GM21737 (cell line): Measurements from ENCODE around the gene KCNA3.

Experiments used
- ATAC-seq: cut with Tn5 transposase; IDR thresholded peaks from one replicate; pipeline ENCODE4 v1.9.1; 2021; ENCODE audit warnings: mild to moderate bottlenecking, moderate library complexity; ENCODE audit not compliant: unreplicated experiment

Gene KCNA3

GRCh38 chr1:110674337-110675059, at the start of gene KCNA3:
Gene KCNA3 (minus strand): TSS chr1:110674940. CDS start chr1:110674809, 131 bp downstream.
- ATAC-seq = no peak

GRCh38 chr1:110722807-110723206, 48.1 kb upstream of the KCNA3 start:
- ATAC-seq = no peak

GRCh38 chr1:110719908-110720307, 45.2 kb upstream of the KCNA3 start:
- ATAC-seq = no peak

GRCh38 chr1:110718452-110718851, 43.7 kb upstream of the KCNA3 start:
- no peak for ATAC-seq

GRCh38 chr1:110717179-110717578, 42.4 kb upstream of the KCNA3 start:
- no peak for ATAC-seq

GRCh38 chr1:110714374-110714995, 39.7 kb upstream of the KCNA3 start:
- no peak for ATAC-seq

GRCh38 chr1:110713221-110713620, 38.5 kb upstream of the KCNA3 start:
- no peak for ATAC-seq

GRCh38 chr1:110710314-110710713, 35.6 kb upstream of the KCNA3 start:
- ATAC-seq = no peak

- ATAC-seq = no peak
Observed at GRCh38 chr1:110708974-110709440, 34.3 kb upstream of the KCNA3 start.

- no peak for ATAC-seq
Observed at GRCh38 chr1:110707232-110707631, 32.5 kb upstream of the KCNA3 start.

- no peak for ATAC-seq
Observed at GRCh38 chr1:110706621-110707020, 31.9 kb upstream of the KCNA3 start.

GRCh38 chr1:110702260-110702659, 27.5 kb upstream of the KCNA3 start:
- ATAC-seq = no peak

GRCh38 chr1:110700767-110701166, 26.0 kb upstream of the KCNA3 start:
- no peak for ATAC-seq

- ATAC-seq = no peak
Observed at GRCh38 chr1:110697606-110698005, 22.9 kb upstream of the KCNA3 start.

- ATAC-seq = no peak
Observed at GRCh38 chr1:110696818-110697217, 22.1 kb upstream of the KCNA3 start.

- no peak for ATAC-seq
Observed at GRCh38 chr1:110690709-110691365, 16.1 kb upstream of the KCNA3 start.

- ATAC-seq = no peak
Observed at GRCh38 chr1:110689868-110690267, 15.1 kb upstream of the KCNA3 start.

- no peak for ATAC-seq
Observed at GRCh38 chr1:110688514-110688913, 13.8 kb upstream of the KCNA3 start.

GRCh38 chr1:110687250-110687649, 12.5 kb upstream of the KCNA3 start:
- ATAC-seq = no peak

GRCh38 chr1:110686188-110686587, 11.4 kb upstream of the KCNA3 start:
- no peak for ATAC-seq

GRCh38 chr1:110684491-110684890, 9.8 kb upstream of the KCNA3 start:
- no peak for ATAC-seq

- ATAC-seq = no peak
Observed at GRCh38 chr1:110682898-110683297, 8.2 kb upstream of the KCNA3 start.
